HEK293T (cell line): ENCODE data around the gene AP3B1.

ENCODE experiments used
- CTCF ChIA-PET: fragments of 350-600 bp; formaldehyde crosslinking; extraction: SDS; loops from one replicate; lab custom pipeline; 2021; ENCODE audit warnings: antibody characterized with exemption, inconsistent platforms; lab: Yijun Ruan, JAX
- POLR2A ChIA-PET: fragments of 350-600 bp; formaldehyde crosslinking; extraction: SDS; loops from one replicate; lab custom pipeline; 2020; ENCODE audit warnings: antibody characterized with exemption, inconsistent platforms; lab: Yijun Ruan, JAX
- DNase-seq: peaks from one replicate; pipeline ENCODE4 v3.0.0; 2012; ENCODE audit warnings: mixed read lengths; ENCODE audit errors: extremely low spot score
- ARNT ChIP-seq: fragments of 450-650 bp; IDR thresholded peaks from 2 replicates; pipeline ENCODE4 v1.6.1; 2017; ENCODE audit warnings: mild to moderate bottlenecking
- BHLHE40 ChIP-seq: fragments of 450-650 bp; IDR thresholded peaks from 2 replicates; pipeline ENCODE4 v1.6.1; 2016; ENCODE audit warnings: mild to moderate bottlenecking, moderate library complexity, borderline replicate concordance
- CTBP1 ChIP-seq: fragments of 450-650 bp; IDR thresholded peaks from 2 replicates; pipeline ENCODE4 v1.6.1; 2016; ENCODE audit warnings: borderline replicate concordance
- ELF4 ChIP-seq: fragments of 450-650 bp; IDR thresholded peaks from 2 replicates; pipeline ENCODE4 v1.6.1; 2017; ENCODE audit warnings: antibody characterized with exemption
- FOXA1 ChIP-seq: fragments of 450-650 bp; IDR thresholded peaks from 2 replicates; pipeline ENCODE4 v1.6.1; 2016; ENCODE audit warnings: mild to moderate bottlenecking
- FOXK2 ChIP-seq: fragments of 450-650 bp; IDR thresholded peaks from 2 replicates; pipeline ENCODE4 v1.6.1; 2016; ENCODE audit warnings: mild to moderate bottlenecking
- FOXM1 ChIP-seq: fragments of 450-650 bp; IDR thresholded peaks from 2 replicates; pipeline ENCODE4 v1.6.1; 2017; ENCODE audit warnings: mild to moderate bottlenecking, borderline replicate concordance
- HDGF ChIP-seq: fragments of 450-650 bp; IDR thresholded peaks from 2 replicates; pipeline ENCODE4 v1.6.1; 2017; ENCODE audit warnings: antibody characterized with exemption, borderline replicate concordance
- L3MBTL2 ChIP-seq: fragments of 450-650 bp; conservative IDR thresholded peaks from 2 replicates; pipeline ENCODE4 v1.6.1; 2016; ENCODE audit warnings: mild to moderate bottlenecking
- LEF1 ChIP-seq: fragments of 450-650 bp; IDR thresholded peaks from 2 replicates; pipeline ENCODE4 v1.6.1; 2017; ENCODE audit warnings: mild to moderate bottlenecking, borderline replicate concordance
- NFRKB ChIP-seq: fragments of 450-650 bp; IDR thresholded peaks from 2 replicates; pipeline ENCODE4 v1.6.1; 2016; ENCODE audit warnings: mild to moderate bottlenecking, moderate library complexity
- SP1 ChIP-seq: fragments of 450-650 bp; IDR thresholded peaks from 2 replicates; pipeline ENCODE4 v1.6.1; 2017
- SUZ12 ChIP-seq: fragments of 450-650 bp; IDR thresholded peaks from 2 replicates; pipeline ENCODE4 v1.6.1; 2016; ENCODE audit warnings: mild to moderate bottlenecking
- TARDBP ChIP-seq: fragments of 450-650 bp; IDR thresholded peaks from 2 replicates; pipeline ENCODE4 v1.6.1; 2016
- ZNF384 ChIP-seq: fragments of 450-650 bp; IDR thresholded peaks from 2 replicates; pipeline ENCODE4 v1.6.1; 2016
- TF ChIP-seq, protein P1 (sequence below): fragments of 450-650 bp; IDR thresholded peaks from 2 replicates; pipeline ENCODE4 v1.6.1; 2016

Gene AP3B1, protein sequence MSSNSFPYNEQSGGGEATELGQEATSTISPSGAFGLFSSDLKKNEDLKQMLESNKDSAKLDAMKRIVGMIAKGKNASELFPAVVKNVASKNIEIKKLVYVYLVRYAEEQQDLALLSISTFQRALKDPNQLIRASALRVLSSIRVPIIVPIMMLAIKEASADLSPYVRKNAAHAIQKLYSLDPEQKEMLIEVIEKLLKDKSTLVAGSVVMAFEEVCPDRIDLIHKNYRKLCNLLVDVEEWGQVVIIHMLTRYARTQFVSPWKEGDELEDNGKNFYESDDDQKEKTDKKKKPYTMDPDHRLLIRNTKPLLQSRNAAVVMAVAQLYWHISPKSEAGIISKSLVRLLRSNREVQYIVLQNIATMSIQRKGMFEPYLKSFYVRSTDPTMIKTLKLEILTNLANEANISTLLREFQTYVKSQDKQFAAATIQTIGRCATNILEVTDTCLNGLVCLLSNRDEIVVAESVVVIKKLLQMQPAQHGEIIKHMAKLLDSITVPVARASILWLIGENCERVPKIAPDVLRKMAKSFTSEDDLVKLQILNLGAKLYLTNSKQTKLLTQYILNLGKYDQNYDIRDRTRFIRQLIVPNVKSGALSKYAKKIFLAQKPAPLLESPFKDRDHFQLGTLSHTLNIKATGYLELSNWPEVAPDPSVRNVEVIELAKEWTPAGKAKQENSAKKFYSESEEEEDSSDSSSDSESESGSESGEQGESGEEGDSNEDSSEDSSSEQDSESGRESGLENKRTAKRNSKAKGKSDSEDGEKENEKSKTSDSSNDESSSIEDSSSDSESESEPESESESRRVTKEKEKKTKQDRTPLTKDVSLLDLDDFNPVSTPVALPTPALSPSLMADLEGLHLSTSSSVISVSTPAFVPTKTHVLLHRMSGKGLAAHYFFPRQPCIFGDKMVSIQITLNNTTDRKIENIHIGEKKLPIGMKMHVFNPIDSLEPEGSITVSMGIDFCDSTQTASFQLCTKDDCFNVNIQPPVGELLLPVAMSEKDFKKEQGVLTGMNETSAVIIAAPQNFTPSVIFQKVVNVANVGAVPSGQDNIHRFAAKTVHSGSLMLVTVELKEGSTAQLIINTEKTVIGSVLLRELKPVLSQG

DNA sequence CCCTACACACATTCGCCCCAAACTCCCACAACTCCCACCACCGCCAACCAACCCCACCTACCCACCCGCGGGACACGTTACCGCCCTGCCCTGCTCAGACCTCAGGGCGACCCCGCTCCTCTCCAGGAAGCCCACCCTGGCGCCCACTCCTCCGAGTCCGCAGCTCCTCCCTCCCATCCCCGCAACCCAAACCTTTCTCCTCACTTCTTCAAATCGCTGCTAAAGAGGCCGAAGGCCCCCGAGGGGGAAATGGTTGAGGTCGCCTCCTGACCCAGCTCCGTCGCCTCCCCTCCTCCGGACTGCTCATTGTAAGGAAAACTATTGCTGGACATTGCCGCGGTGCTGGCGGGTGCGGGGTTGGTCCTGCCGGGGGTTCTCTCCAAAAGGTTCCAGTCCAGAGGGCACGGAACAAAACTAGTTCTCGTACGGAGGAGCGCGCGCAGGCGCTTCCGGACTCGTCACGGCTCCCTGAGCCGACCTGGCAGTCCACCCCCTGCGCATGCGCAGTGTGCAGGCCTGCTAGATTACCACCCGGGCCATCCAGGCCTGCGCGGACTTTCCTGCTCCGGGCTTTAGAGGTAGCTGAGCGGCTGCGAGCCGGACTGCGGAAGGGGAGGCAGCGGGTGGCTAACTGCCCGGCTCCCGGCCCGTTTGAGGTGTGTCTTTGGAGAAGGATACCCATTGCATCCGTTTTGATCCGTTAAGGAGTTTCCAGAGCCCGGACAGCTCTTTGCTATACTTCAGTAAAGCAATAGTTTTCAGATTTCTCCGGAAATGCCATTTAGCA, at the start of gene AP3B1:
TSS of gene AP3B1 (minus strand) at position 451 of the 787 bp plus-strand sequence. CDS start at position 332, 119 bp downstream.
- CTCF ChIA-PET = interaction anchor here (0.9 to 2.1 kb wide), 4 partner anchors 10 to 166 kb away, joined by 3 to 8 read pairs (median 3); partner anchors contain the start of gene SCAMP1
- TF ChIP-seq NFRKB (no peak), ZNF384 (no peak), FOXM1 (peak; percentile 48; the same call in 1 of the 2 replicates), L3MBTL2 (peak; percentile 46; the same call in 1 of the 2 replicates), ELF4 (peak; percentile 76)
- DNase-seq = peak; percentile 98
- POLR2A ChIA-PET = interaction anchor here (0.8 to 2.9 kb wide), 9 partner anchors 10 to 223 kb away, joined by 3 to 36 read pairs (median 3); partner anchors contain the start of gene SCAMP1

GRCh38 chr5:78341440-78341839, 46.9 kb upstream of the AP3B1 start:
- CTCF ChIA-PET = no interaction called here
- POLR2A ChIA-PET = no interaction called here
- no peak for DNase-seq
- TF ChIP-seq HDGF (no peak), ZNF384 (no peak), SUZ12 (no peak), BHLHE40 (no peak), L3MBTL2 (no peak), FOXK2 (no peak), FOXM1 (no peak), TARDBP (no peak), ELF4 (no peak), LEF1 (no peak), CTBP1 (no peak)
- TF ChIP-seq, protein P1, sequence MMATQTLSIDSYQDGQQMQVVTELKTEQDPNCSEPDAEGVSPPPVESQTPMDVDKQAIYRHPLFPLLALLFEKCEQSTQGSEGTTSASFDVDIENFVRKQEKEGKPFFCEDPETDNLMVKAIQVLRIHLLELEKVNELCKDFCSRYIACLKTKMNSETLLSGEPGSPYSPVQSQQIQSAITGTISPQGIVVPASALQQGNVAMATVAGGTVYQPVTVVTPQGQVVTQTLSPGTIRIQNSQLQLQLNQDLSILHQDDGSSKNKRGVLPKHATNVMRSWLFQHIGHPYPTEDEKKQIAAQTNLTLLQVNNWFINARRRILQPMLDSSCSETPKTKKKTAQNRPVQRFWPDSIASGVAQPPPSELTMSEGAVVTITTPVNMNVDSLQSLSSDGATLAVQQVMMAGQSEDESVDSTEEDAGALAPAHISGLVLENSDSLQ = no peak

- TF ChIP-seq ZNF384 (no peak), SUZ12 (no peak)
- CTCF ChIA-PET = no interaction called here
- POLR2A ChIA-PET = no interaction called here
- DNase-seq = no peak
Observed at GRCh38 chr5:78339617-78340436, 45.3 kb upstream of the AP3B1 start.

DNA sequence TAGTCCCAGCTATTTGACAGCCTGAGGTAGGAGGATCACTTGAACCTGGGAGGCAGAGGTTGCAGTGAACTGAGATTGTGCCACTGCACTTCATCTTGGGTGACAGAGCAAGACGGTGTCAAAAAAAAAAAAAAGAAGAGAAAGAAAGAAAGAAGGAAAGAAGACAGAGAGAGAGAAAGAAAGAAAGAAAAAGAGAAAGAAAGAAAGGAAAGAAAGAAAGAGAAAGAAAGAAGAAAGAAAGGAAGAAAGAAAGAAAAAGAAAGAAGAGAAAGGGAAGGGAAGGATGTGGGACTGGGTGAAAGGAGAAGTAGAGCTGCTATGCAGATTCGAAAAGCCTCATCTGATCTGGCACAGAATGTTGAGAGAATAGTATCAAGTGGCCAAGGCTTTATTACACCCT, 42.2 kb upstream of the AP3B1 start:
- POLR2A ChIA-PET = no interaction called here
- no peak for DNase-seq
- TF ChIP-seq L3MBTL2 = no peak
- TF ChIP-seq FOXM1 = no peak
- TF ChIP-seq CTBP1 = no peak
- no peak for TF ChIP-seq BHLHE40
- TF ChIP-seq LEF1 = no peak
- TF ChIP-seq ZNF384 = no peak
- CTCF ChIA-PET = interaction anchor here (0.6 to 0.7 kb wide), 2 partner anchors 36 to 844 kb away, joined by 3 read pairs; no protein-coding TSS in a partner anchor

GRCh38 chr5:78335976-78336375, 41.5 kb upstream of the AP3B1 start:
- CTCF ChIA-PET = no interaction called here
- POLR2A ChIA-PET = no interaction called here
- no peak for DNase-seq
- TF ChIP-seq SP1 (no peak), ARNT (no peak), FOXK2 (no peak), L3MBTL2 (no peak), SUZ12 (no peak), LEF1 (no peak), CTBP1 (no peak), ELF4 (no peak), FOXM1 (no peak), HDGF (no peak), ZNF384 (no peak), TARDBP (no peak), NFRKB (no peak), BHLHE40 (no peak), FOXA1 (no peak)
- TF ChIP-seq, protein P1 = no peak
